Activated naive CD4-positive, alpha-beta T cell treated with anti-CD3 and anti-CD28 coated beads, Interleukin-2, amount 50 U/mL, for 72 hours (primary cell): ENCODE results near the gene HES5. TPM values are rescaled to one million over a fixed set of nuclear protein-coding genes. Genes with fewer than 3 reads are reported as not detected.

ENCODE experiments used
- ATAC-seq, 2 donors: fragments of 150-1000 bp; cut with Tn5 transposase; 2 replicates each; pipeline ENCODE4 v1.10.0; 2021; ENCODE audit warnings: mild to moderate bottlenecking in 2 of 2, moderate library complexity in 2 of 2
- DNase-seq, 2 donors: peaks; one replicate each; pipeline ENCODE4 v3.0.0; 2021 to 2022; ENCODE audit warnings: low spot score in 2 of 2
- H3K27ac Mint-ChIP-seq, 2 donors: one replicate each; pipeline ENCODE4 v1.8.0; 2022; ENCODE audit warnings: mild to moderate bottlenecking in 2 of 2, mixed read lengths in 2 of 2
- H3K36me3 Mint-ChIP-seq, 2 donors: one replicate each; pipeline ENCODE4 v1.8.0; 2022; ENCODE audit warnings: mixed read lengths in 2 of 2
- H3K9me3 Mint-ChIP-seq, 2 donors: one replicate each; pipeline ENCODE4 v1.8.0; 2022; ENCODE audit warnings: mixed read lengths in 2 of 2
- total RNA-seq, 2 donors: library from RNA; stranded (reverse); gene quantifications; one replicate each; pipeline ENCODE4 v1.2.3, GENCODE V29; 2022

Gene HES5
- total RNA-seq, 2 donors from 2014 or later, result 0.19 TPM; not detected in 1

- no peak for ATAC-seq
- no peaks in the 10 kb centered on the region for H3K36me3 Mint-ChIP-seq
- no peak for DNase-seq
- no peak overlapping the region for H3K27ac Mint-ChIP-seq
- no peaks in the 10 kb centered on the region for H3K9me3 Mint-ChIP-seq
Observed at GRCh38 chr1:2542246-2542915, 12.3 kb upstream of the HES5 start.

DNA sequence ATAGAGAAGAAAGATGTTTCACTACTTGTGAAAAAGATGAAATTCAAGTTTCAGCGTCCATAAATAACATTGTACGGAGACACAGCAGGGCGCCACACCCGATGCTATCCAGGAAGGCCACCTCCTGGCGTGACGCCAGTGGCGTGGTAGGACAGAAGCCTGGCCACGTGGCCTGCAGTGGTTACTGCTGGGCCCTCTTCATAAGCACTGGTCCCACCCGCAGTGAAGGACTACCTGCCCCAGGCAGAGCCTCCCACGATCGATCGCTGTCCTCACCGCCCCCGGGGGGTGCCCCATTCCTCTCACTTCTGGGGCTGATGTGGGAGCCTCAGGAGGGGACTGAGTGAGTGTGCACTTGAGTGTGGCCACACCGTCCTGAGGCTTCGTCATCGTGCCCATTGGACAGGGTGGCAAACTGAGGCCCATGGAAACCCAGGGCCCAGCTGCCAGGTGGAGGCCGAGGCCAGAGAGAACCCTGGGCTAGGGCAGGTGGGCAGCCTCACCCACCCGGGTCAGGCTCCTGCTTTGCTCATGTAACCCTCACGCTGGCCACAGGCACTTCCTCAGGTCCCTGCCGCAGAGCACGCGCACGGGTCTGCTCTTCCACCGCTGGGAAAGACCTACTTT lies 11.7 kb upstream of the HES5 start:
- Mint-ChIP-seq H3K27ac (no peak overlapping the region), H3K36me3 (no peaks in the 10 kb centered on the region), H3K9me3 (no peaks in the 10 kb centered on the region)
- DNase-seq (no peak), ATAC-seq (no peak)

DNA sequence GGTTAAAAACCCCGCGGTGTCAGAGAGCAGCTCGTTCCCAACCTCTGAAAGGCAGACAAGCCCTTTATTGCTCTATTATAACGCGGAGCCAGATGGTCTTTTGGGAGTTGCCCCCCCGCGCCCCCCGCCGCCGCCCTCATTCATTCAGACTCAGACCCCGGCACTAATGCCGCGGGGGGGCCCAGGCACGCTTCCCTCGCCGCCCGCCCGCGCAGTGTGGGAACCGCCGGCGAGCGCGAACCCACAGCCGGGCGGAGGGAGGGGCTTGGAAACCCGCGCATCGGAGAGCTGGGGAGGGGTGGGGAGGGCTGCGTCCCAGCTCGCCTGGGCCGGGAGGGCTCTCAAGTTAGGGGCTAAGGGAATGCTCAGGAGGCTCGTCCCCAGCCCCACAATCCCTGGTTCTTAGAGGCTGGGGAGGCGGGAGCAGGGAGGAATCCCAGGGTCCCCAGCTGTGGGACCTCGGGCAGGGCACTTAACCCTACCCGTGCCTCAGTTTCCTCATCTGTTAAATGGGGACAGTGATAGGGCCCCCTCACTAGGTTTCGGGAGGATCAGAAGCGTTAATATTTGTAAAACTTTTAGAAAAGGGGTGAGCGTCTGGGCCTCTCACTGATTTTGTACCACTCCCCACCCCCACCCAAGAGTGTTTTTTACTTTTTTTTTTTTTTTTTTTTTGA lies 10.9 kb upstream of the HES5 start:
- Mint-ChIP-seq H3K27ac (no peak overlapping the region), H3K9me3 (no peaks in the 10 kb centered on the region), H3K36me3 (no peaks in the 10 kb centered on the region)
- ATAC-seq, result no peak
- DNase-seq, result no peak

DNA sequence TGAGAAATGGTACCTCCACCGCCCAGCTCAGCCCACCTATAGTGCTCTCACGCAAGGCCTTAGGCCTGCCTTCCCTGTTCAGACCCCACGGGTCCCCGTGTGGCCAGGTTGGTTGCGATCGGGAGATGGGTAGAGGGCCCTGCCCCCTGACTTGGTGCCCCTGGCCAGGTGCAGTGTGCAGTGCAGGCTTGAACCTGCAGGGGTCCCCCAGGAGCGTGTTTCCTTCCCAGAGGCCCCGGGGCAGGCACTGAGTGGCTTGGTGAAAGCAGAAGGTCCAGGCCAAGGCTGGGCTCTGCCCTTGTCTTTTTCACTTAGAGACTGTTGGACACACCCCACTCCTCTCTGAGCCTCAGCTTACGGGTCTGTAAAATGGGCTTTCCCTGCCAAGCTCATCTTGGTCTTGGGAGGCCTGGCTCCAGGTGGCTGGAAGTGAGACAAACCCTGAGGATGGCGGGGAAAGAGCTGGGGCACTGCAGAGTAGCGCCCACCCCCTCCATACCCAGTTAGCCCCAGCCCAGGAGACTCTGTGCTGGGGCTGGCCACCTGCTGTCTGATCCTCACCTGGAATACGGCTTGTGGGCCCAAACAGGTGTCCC lies 9.3 kb upstream of the HES5 start:
- Mint-ChIP-seq H3K36me3 (no peaks in the 10 kb centered on the region), H3K27ac (no peak overlapping the region), H3K9me3 (no peaks in the 10 kb centered on the region)
- ATAC-seq (peak; percentile 28 to 69), DNase-seq (peak in 1 of 2 donors; percentile 70)

DNA sequence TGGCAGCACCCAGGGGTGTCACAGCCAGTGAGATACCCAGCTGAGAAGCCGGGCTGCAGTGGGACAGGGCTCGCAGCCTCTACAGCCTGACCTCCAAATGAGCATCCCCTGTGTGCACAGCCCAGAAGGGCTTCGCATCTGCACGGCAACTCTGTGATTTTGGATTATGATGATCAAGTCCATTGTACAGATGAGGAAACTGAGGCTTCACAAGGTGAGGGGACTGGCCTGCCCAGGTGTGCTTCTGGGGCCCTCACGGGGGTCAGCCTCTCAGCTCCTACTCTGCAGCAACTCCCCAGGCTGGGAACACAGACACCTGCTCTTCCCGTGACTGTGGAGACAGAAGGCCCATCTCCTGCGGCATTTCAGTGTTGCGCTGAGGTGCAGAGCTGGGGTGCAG lies 8.8 kb upstream of the HES5 start:
- no peak for DNase-seq
- H3K9me3 Mint-ChIP-seq, result no peaks in the 10 kb centered on the region
- H3K27ac Mint-ChIP-seq, result no peak overlapping the region
- no peaks in the 10 kb centered on the region for H3K36me3 Mint-ChIP-seq
- no peak for ATAC-seq

- Mint-ChIP-seq H3K27ac (no peak overlapping the region), H3K9me3 (no peaks in the 10 kb centered on the region), H3K36me3 (no peaks in the 10 kb centered on the region)
- no peak for ATAC-seq
- DNase-seq, result no peak
Observed at GRCh38 chr1:2538376-2538775, 8.3 kb upstream of the HES5 start.

DNA sequence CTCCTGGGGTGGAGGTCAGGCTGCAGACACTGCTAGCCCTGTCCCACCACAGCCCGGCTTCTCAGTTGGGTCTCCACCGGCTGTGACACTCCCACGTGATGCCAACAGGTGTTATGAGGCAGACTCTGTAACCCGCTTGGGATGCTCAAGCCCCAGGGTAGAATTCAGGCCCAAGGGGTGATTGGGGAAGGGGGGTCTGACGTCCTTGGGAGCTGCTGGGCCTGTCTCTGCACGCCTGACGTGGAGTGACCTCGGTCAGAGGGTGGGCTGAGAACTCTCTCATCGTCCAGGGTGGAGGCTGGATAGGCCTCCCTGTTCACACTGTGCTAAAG lies 7.7 kb upstream of the HES5 start:
- Mint-ChIP-seq H3K27ac (no peak overlapping the region), H3K9me3 (no peaks in the 10 kb centered on the region), H3K36me3 (no peaks in the 10 kb centered on the region)
- no peak for DNase-seq
- no peak for ATAC-seq

GRCh38 chr1:2535981-2536380 lies 5.9 kb upstream of the HES5 start:
- H3K27ac Mint-ChIP-seq, result no peak overlapping the region
- H3K9me3 Mint-ChIP-seq, result no peaks in the 10 kb centered on the region
- ATAC-seq (no peak), DNase-seq (no peak)
- no peaks in the 10 kb centered on the region for H3K36me3 Mint-ChIP-seq

DNA sequence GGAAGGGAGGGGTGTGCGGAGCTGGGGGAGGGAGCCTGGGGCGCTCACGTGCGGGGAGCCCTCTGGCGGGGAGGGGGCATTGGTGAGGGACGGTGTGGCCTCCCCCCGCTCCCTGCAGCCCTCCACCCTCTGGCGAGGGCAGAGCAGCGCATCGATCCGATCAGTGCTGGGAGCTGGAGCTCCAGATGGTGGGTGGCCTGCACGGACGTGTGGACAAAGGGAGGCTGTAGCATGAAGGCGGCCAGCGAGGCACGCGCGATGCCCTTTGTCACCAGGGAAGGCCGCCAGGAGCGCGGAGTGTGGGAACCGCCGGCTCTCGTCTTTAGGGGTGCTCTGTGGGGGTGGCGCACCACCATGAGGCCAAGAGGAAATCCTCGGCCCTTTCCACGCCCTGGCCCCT lies 5.4 kb upstream of the HES5 start:
- ATAC-seq (no peak), DNase-seq (no peak)
- no peaks in the 10 kb centered on the region for H3K9me3 Mint-ChIP-seq
- no peak overlapping the region for H3K27ac Mint-ChIP-seq
- H3K36me3 Mint-ChIP-seq, result no peaks in the 10 kb centered on the region

DNA sequence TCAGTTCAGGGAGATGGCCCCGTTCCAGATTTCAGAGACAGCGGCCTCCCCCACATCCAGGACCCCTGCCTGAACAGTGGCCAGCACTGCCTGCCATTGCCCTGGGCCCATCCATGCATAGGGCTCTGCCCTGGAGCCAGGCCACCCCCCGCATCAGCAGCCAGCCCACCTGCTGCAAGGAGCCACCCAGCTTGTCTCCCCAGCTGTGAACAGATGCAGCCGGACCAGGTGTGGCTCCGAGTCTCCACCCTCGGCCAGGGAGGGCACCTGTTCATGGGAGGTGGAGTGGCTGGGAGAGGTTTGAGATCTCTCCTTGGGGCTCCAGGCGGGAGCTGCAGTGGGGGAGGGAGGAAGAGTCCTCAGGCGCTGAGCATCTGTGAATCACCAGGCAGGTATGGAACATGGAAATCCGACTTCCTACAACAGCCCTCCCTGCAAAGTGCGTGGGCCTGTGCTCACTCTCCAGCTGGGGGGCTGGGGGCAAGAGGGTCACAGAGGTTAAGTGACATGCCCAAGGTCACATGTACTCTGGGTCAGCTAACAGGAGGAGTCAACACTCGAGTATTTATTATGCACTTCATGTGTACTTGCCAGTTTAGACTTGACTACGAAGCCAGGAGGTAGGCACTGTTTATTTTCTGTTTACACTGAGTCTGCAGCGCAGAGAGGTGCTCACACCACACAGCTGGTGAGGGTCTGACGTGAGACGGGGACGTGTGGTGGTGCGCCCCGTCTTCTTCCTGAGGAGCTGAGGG lies 4.8 kb upstream of the HES5 start:
- Mint-ChIP-seq H3K9me3 (no peaks in the 10 kb centered on the region), H3K36me3 (no peaks in the 10 kb centered on the region), H3K27ac (no peak overlapping the region)
- no peak for ATAC-seq
- no peak for DNase-seq

GRCh38 chr1:2534315-2534686 lies 4.2 kb upstream of the HES5 start:
- no peak for ATAC-seq
- Mint-ChIP-seq H3K27ac (no peak overlapping the region), H3K9me3 (no peaks in the 10 kb centered on the region), H3K36me3 (no peaks in the 10 kb centered on the region)
- DNase-seq, result no peak

DNA sequence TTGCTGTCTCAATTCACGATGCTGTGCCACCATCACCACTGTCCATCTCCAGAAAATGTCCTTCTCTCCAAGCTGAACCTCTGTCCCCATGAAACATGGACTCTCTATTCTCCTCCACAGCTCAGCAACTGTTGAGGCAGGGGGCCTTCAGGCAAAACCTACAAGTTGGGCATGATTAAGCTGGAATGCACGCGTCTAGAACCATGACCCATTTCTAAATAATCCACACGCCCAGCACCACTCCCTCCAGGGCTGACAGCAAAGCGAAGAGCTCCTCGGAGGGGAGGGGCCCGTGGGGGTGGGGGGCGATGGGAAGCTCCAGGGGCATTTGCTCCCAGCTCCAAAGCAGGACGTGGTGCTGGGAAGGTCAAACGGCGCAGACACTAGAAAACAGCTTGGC lies 3.3 kb upstream of the HES5 start:
- ATAC-seq (no peak), DNase-seq (no peak)
- Mint-ChIP-seq H3K36me3 (no peaks in the 10 kb centered on the region), H3K27ac (no peak overlapping the region), H3K9me3 (no peaks in the 10 kb centered on the region)

- H3K36me3 Mint-ChIP-seq, result no peaks in the 10 kb centered on the region
- ATAC-seq, result no peak
- H3K27ac Mint-ChIP-seq, result no peak overlapping the region
- H3K9me3 Mint-ChIP-seq, result no peaks in the 10 kb centered on the region
- no peak for DNase-seq
Observed at GRCh38 chr1:2532485-2533160, 2.6 kb upstream of the HES5 start.

- no peaks in the 10 kb centered on the region for H3K36me3 Mint-ChIP-seq
- H3K9me3 Mint-ChIP-seq, result no peaks in the 10 kb centered on the region
- DNase-seq (no peak), ATAC-seq (no peak)
- no peak overlapping the region for H3K27ac Mint-ChIP-seq
Observed at GRCh38 chr1:2530513-2531361, 674 bp upstream of the HES5 start.

DNA sequence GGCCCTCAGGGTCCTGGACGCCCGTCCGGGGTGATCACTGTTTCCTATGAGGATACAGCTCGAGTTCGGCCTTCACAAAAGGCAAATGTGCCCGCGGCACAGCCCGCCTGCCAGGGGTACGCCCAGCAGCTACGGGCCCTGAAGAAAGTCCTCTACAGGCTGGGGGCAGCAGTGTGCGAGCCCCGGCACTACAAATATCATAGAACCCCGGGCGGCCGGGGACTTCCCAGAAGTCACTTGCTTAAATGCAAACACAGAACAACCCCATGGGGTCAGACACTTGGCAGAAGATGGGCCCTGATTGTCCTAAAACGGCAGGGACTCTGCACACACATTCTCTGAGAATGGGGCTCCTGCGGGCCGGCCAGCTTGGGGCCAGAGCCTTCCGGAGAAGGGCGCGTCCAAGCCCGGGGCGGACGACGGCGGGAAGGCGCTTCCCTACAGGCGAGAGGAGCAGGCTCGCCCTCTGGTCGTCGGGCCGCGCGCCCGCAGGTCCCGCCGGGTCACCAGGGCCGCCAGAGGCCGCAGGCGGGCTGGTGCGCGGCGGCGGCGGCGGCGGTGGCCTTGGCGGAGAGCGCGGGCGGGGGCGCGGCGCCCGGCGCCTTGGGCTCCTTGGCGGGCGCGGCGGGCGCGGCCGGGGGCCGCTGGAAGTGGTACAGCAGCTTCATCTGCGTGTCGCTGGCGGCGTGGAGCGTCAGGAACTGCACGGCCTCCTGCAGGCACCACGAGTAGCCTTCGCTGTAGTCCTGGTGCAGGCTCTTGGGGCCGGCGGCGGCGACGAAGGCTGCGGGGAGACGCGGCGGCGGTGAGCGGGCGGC lies 888 bp downstream of the HES5 start:
- peaks cover 6 to 7% of the 10 kb centered on the region in 2 donors for H3K36me3 Mint-ChIP-seq
- DNase-seq (peak in 1 of 2 donors; percentile 40), ATAC-seq (no peak)

More for the DNA sequence above, 888 bp downstream of the HES5 start:
- H3K9me3 Mint-ChIP-seq, result no peaks in the 10 kb centered on the region
- peak overlapping the region in 1 of 2 donors; percentile 77 for H3K27ac Mint-ChIP-seq
